SK-N-SH (cell line): ENCODE results near the gene PRAMEF2. TPM values are rescaled to one million over a fixed set of nuclear protein-coding genes. Genes with fewer than 3 reads are reported as not detected.

Experiments used
- ELF1 ChIP-seq: IDR thresholded peaks from 2 replicates; pipeline ENCODE4 v1.4.0; 2012
- FOXJ3 ChIP-seq: sonication (generic); formaldehyde crosslinking; IDR thresholded peaks from 2 replicates; pipeline ENCODE4 v1.5.1; 2020; ENCODE audit warnings: mild to moderate bottlenecking, missing genetic modification reagents
- FOXM1 ChIP-seq: IDR thresholded peaks from 2 replicates; pipeline ENCODE4 v1.4.0; 2012; ENCODE audit warnings: low read depth, mild to moderate bottlenecking
- GATA2 ChIP-seq: sonication (generic); formaldehyde crosslinking; IDR thresholded peaks from 2 replicates; pipeline ENCODE4 v1.5.0; 2020; ENCODE audit warnings: mild to moderate bottlenecking, missing genetic modification reagents
- MXI1 ChIP-seq: IDR thresholded peaks from 2 replicates; pipeline ENCODE4 v1.6.1; 2012; ENCODE audit warnings: mild to moderate bottlenecking, low read depth, low read length, improper control_type of control experiment
- RAD21 ChIP-seq: IDR thresholded peaks from 2 replicates; pipeline ENCODE4 v1.6.1; 2012; ENCODE audit warnings: mild to moderate bottlenecking, low read length
- RFX5 ChIP-seq: IDR thresholded peaks from 2 replicates; pipeline ENCODE4 v1.6.1; 2012; ENCODE audit warnings: mild to moderate bottlenecking, improper control_type of control experiment, low read length
- SIN3A ChIP-seq: IDR thresholded peaks from 2 replicates; pipeline ENCODE4 v1.6.1; 2012; ENCODE audit warnings: low read depth, mild to moderate bottlenecking, low read length, moderate library complexity, borderline replicate concordance
- TAF1 ChIP-seq: IDR thresholded peaks from 2 replicates; pipeline ENCODE4 v1.6.1; 2012; ENCODE audit warnings: low read depth, mild to moderate bottlenecking, low read length, moderate library complexity, borderline replicate concordance
- polyA plus RNA-seq, 3 experiments: library from polyadenylated mRNA; depleted of rRNA; stranded (reverse); fragments of >200 nt; gene quantifications; 2 replicates each; pipeline ENCODE4 v1.2.3, GENCODE V29; 2012
- TF ChIP-seq, protein P1 (sequence below): IDR thresholded peaks from 2 replicates; pipeline ENCODE4 v1.4.0; 2012; ENCODE audit warnings: low read depth, borderline replicate concordance
- TF ChIP-seq, protein P2 (sequence below): fragments of 200-600 bp; sonication (generic); IDR thresholded peaks from 2 replicates; pipeline ENCODE4 v1.6.1; 2017; ENCODE audit warnings: antibody characterized with exemption, mild to moderate bottlenecking, moderate library complexity
- TF ChIP-seq, protein P3 (sequence below): IDR thresholded peaks from 2 replicates; pipeline ENCODE4; 2012
- TF ChIP-seq, protein P4 (sequence below): fragments of 150-350 bp; IDR thresholded peaks from 2 replicates; pipeline ENCODE4 v1.6.1; 2017; ENCODE audit warnings: antibody characterized with exemption, low read length, low read depth, borderline replicate concordance
- TF ChIP-seq, protein P5 (sequence below): IDR thresholded peaks from 2 replicates; pipeline ENCODE4 v1.4.0; 2012; ENCODE audit warnings: low read depth, borderline replicate concordance
- TF ChIP-seq, protein P6 (sequence below): fragments of 150-350 bp; IDR thresholded peaks from 2 replicates; pipeline ENCODE4 v1.6.1; 2016; ENCODE audit warnings: mild to moderate bottlenecking, low read depth, low read length
- TF ChIP-seq, protein P7 (sequence below): IDR thresholded peaks from 2 replicates; pipeline ENCODE4 v1.4.0; 2012; ENCODE audit warnings: low read depth

The PRAMEF2 gene
- polyA plus RNA-seq, 1 of the 3 experiments (the other 2 are of a cell fraction) = not detected

DNA sequence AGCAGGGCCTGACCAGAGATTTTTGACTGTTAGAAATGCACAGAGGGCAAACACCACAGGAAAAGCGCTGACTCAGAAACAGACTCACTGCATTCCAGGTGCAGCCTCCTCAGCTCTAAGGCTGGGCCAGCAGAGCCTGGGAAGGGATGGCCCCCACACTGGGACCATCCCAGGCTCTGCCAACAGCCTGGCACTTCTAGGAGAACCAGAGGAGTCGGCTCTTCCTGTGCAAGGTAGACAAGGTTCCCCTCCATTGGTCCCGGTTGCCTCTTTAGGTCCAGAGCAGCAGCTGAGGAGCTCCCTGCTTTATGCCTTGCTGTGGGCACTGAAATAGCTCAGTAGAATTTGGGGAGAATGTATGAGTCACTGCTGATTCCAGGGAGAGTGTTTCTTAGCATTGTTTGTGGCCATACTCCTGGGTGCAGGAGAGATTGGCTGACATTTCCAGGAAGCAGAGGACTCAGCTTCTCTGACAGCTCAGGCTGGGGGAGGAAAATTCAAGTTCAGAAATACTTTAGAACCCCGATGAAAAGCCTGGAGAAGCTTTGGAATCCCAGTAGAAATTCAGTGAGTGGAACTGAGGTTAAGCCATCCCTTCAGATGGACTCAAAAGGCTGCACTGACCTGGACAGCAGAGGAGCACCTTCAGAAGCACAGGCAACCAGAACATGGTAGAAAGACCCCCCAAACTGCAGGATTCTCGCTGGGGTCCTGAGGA lies 46.0 kb upstream of the PRAMEF2 start (continued):
- TF ChIP-seq, protein P1, sequence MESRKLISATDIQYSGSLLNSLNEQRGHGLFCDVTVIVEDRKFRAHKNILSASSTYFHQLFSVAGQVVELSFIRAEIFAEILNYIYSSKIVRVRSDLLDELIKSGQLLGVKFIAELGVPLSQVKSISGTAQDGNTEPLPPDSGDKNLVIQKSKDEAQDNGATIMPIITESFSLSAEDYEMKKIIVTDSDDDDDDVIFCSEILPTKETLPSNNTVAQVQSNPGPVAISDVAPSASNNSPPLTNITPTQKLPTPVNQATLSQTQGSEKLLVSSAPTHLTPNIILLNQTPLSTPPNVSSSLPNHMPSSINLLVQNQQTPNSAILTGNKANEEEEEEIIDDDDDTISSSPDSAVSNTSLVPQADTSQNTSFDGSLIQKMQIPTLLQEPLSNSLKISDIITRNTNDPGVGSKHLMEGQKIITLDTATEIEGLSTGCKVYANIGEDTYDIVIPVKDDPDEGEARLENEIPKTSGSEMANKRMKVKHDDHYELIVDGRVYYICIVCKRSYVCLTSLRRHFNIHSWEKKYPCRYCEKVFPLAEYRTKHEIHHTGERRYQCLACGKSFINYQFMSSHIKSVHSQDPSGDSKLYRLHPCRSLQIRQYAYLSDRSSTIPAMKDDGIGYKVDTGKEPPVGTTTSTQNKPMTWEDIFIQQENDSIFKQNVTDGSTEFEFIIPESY = no peak
- no peak for TF ChIP-seq FOXM1
- TF ChIP-seq, protein P2, sequence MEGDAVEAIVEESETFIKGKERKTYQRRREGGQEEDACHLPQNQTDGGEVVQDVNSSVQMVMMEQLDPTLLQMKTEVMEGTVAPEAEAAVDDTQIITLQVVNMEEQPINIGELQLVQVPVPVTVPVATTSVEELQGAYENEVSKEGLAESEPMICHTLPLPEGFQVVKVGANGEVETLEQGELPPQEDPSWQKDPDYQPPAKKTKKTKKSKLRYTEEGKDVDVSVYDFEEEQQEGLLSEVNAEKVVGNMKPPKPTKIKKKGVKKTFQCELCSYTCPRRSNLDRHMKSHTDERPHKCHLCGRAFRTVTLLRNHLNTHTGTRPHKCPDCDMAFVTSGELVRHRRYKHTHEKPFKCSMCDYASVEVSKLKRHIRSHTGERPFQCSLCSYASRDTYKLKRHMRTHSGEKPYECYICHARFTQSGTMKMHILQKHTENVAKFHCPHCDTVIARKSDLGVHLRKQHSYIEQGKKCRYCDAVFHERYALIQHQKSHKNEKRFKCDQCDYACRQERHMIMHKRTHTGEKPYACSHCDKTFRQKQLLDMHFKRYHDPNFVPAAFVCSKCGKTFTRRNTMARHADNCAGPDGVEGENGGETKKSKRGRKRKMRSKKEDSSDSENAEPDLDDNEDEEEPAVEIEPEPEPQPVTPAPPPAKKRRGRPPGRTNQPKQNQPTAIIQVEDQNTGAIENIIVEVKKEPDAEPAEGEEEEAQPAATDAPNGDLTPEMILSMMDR = no peak
- TF ChIP-seq, protein P3, sequence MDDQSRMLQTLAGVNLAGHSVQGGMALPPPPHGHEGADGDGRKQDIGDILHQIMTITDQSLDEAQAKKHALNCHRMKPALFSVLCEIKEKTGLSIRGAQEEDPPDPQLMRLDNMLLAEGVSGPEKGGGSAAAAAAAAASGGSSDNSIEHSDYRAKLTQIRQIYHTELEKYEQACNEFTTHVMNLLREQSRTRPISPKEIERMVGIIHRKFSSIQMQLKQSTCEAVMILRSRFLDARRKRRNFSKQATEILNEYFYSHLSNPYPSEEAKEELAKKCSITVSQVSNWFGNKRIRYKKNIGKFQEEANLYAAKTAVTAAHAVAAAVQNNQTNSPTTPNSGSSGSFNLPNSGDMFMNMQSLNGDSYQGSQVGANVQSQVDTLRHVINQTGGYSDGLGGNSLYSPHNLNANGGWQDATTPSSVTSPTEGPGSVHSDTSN = no peak
- no peak for TF ChIP-seq GATA2 (CRISPR knock-in tag)
- TF ChIP-seq MXI1 = no peak
- TF ChIP-seq FOXJ3 (CRISPR knock-in tag) = no peak
- TF ChIP-seq, protein P4, sequence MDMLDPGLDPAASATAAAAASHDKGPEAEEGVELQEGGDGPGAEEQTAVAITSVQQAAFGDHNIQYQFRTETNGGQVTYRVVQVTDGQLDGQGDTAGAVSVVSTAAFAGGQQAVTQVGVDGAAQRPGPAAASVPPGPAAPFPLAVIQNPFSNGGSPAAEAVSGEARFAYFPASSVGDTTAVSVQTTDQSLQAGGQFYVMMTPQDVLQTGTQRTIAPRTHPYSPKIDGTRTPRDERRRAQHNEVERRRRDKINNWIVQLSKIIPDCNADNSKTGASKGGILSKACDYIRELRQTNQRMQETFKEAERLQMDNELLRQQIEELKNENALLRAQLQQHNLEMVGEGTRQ = no peak
- TF ChIP-seq SIN3A = no peak
- TF ChIP-seq, protein P5, sequence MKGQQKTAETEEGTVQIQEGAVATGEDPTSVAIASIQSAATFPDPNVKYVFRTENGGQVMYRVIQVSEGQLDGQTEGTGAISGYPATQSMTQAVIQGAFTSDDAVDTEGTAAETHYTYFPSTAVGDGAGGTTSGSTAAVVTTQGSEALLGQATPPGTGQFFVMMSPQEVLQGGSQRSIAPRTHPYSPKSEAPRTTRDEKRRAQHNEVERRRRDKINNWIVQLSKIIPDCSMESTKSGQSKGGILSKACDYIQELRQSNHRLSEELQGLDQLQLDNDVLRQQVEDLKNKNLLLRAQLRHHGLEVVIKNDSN = no peak
- TF ChIP-seq ELF1 = no peak
- TF ChIP-seq RAD21 = no peak
- no peak for TF ChIP-seq TAF1
- TF ChIP-seq, protein P6, sequence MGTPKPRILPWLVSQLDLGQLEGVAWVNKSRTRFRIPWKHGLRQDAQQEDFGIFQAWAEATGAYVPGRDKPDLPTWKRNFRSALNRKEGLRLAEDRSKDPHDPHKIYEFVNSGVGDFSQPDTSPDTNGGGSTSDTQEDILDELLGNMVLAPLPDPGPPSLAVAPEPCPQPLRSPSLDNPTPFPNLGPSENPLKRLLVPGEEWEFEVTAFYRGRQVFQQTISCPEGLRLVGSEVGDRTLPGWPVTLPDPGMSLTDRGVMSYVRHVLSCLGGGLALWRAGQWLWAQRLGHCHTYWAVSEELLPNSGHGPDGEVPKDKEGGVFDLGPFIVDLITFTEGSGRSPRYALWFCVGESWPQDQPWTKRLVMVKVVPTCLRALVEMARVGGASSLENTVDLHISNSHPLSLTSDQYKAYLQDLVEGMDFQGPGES = no peak
- TF ChIP-seq, protein P7, sequence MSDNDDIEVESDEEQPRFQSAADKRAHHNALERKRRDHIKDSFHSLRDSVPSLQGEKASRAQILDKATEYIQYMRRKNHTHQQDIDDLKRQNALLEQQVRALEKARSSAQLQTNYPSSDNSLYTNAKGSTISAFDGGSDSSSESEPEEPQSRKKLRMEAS = no peak
- no peak for TF ChIP-seq RFX5
